Left cardiac atrium (tissue), 4 donors: ENCODE data around the gene THAP7. TPM values are rescaled to one million over a fixed set of nuclear protein-coding genes. Genes with fewer than 3 reads are reported as not detected.
"Not testable (repeated sequence)": the region's sequence is repeated elsewhere in the genome, so short reads cannot be mapped to it uniquely, and the experiment has no call there.

Source experiments
- ATAC-seq, 2 donors: fragments of 200-7000 bp; cut with Tn5 transposase; one replicate each; pipeline ENCODE4 v1.9.1; 2020; ENCODE audit warnings: mild to moderate bottlenecking in 2 of 2, moderate library complexity in 2 of 2
- DNase-seq: peaks from one replicate; pipeline ENCODE4 v3.0.0-alpha.2; 2020
- intact Hi-C, 2 donors: fragments of 100-400 bp; cut with DNase I; formaldehyde crosslinking; loops; one replicate each; pipeline versions ENCODE4 v1.14.1 to v1.15.1; 2022 to 2023
- total RNA-seq, 2 donors: library from RNA; stranded (reverse); fragmentation: NEBNext Ultra II Directional; extraction: Animal tissue kit (Norgen Biotek cat#: 25700); gene quantifications; one replicate each; pipeline ENCODE4 v1.2.1, GENCODE V29; 2021
- donor health status: DM: no; HTN: yes; CAD: no.
- donor health status: DM: no; HTN: yes; CAD: no; lungs with severe emphysema.
- donor health status: DM: yes; HTN: yes; CAD: no.
- donor health status: Dilated cardiomyopathy.

THAP7 gene
- total RNA-seq, 2 donors from 2014 or later: 20.9 to 22.1 TPM

GRCh38 chr22:20972014-20972694 lies 29.8 kb downstream of the THAP7 start:
- peak in 1 of 2 donors; percentile 27 for ATAC-seq
- DNase-seq, intact Hi-C loops: not testable (repeated sequence)

GRCh38 chr22:20970939-20971657 lies 30.8 kb downstream of the THAP7 start:
- ATAC-seq (no peak), DNase-seq (no peak)
- intact Hi-C loops: no loop called here

GRCh38 chr22:20968281-20968977 lies 33.5 kb downstream of the THAP7 start:
- DNase-seq (no peak), ATAC-seq (peak in 1 of 2 donors; percentile 18)
- intact Hi-C loops: loop anchor here in 1 of 2 donors (5.0 kb wide), 1 partner anchor 51 kb away; the partner anchor contains the start of gene CRKL

GRCh38 chr22:20967697-20968211 lies 34.2 kb downstream of the THAP7 start:
- ATAC-seq: no peak
- no peak for DNase-seq
- intact Hi-C loops: loop anchor here in 1 of 2 donors (5.0 kb wide), 1 partner anchor 50 kb away; the partner anchor contains the start of gene CRKL

- DNase-seq (no peak), ATAC-seq (no peak)
- intact Hi-C loops: loop anchor here in 1 of 2 donors (5.0 kb wide), 1 partner anchor 50 kb away; the partner anchor contains the start of gene CRKL
These were observed 34.8 kb downstream of the THAP7 start, which contains the start of gene AIFM3 for GRCh38 chr22:20966883-20967696. AIFM3 (plus strand) TSS chr22:20967255; CDS start chr22:20967945, 690 bp downstream.

GRCh38 chr22:20965888-20966855 lies 35.7 kb downstream of the THAP7 start:
- no peak for ATAC-seq
- intact Hi-C loops: loop anchor here in 1 of 2 donors (5.0 kb wide), 1 partner anchor 49 kb away; the partner anchor contains the start of gene CRKL

GRCh38 chr22:20965104-20965887 lies 36.6 kb downstream of the THAP7 start:
- intact Hi-C loops: loop anchor here in 1 of 2 donors (5.0 kb wide), 1 partner anchor 48 kb away; the partner anchor contains the start of gene CRKL
- ATAC-seq: peak in 1 of 2 donors; percentile 4
- DNase-seq: no peak

More at GRCh38 chr22:20965888-20966855, 35.7 kb downstream of the THAP7 start:
- no peak for DNase-seq

GRCh38 chr22:20964799-20965103 lies 37.2 kb downstream of the THAP7 start:
- intact Hi-C loops: loop anchor here in 1 of 2 donors (5.0 kb wide), 1 partner anchor 47 kb away; the partner anchor contains the start of gene CRKL
- ATAC-seq (no peak), DNase-seq (no peak)

GRCh38 chr22:20964090-20964798 lies 37.7 kb downstream of the THAP7 start:
- no peak for ATAC-seq
- intact Hi-C loops: no loop called here
- DNase-seq: no peak

GRCh38 chr22:20963201-20964052 lies 38.5 kb downstream of the THAP7 start:
- ATAC-seq (no peak), DNase-seq (no peak)
- intact Hi-C loops: no loop called here

GRCh38 chr22:20962491-20962945 lies 39.4 kb downstream of the THAP7 start:
- intact Hi-C loops: no loop called here
- DNase-seq (no peak), ATAC-seq (no peak)

GRCh38 chr22:20960609-20961008 lies 41.3 kb downstream of the THAP7 start:
- ATAC-seq: no peak
- intact Hi-C loops: no loop called here
- no peak for DNase-seq

- intact Hi-C loops: no loop called here
- no peak for ATAC-seq
- DNase-seq: no peak
These were observed 42.1 kb downstream of the THAP7 start for GRCh38 chr22:20959578-20960461.
